ENCODE results near the gene CNN2.

CNN2 gene

DNA sequence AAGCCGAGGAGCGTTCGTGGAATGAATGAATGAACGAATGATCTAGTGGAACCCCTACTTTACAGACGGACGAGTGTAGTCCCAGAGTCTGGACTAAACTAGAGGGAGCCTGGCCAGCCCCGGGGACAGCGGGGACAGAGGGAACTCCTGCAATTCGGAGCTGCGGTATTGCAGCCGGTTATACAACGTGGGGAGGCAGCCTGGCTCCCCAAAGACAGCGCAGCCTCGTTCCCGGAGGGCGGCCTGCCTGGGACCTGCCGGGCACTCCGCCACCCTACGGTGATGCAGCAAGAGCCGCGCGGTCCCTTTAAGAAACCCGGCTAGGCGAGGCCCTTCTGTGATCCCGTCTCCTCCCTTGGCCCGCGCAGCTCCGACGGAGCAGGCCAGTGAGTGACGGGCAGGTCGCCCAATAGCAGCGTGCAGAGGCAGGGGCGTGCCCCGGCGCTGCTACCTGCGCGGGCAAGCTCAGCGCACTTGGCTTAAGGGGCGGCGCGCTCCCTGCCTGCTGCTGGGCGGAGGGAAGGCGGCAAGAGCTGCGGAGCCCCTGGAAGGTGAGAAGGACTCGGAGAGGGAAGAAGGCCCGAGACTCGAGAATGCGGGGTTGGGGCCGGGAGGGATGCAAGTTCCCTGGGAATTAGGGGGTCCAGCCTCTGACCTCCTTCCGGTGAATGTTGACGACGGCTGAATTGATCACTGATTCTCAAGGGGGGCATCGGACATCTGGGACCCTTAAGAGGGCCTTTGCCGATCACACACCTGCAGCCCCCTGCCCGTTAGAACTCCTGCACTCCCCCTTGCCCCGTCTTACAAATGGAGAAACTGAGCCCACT, 13.5 kb downstream of the CNN2 start, which contains the start of gene ABCA7:
TSS of gene ABCA7 (plus strand) at position 462 of the 830 bp plus-strand sequence. CDS start 1,255 bp downstream, outside the sequence.
- H3K4me2 ChIP-seq (ENCODE audit: low read length, poor library complexity, severe bottlenecking) = peak within 1 kb of the TSS; percentile 88
- peaks cover 6% of the 10 kb centered on the region for H3K79me1 ChIP-seq (replicated peaks; ENCODE audit: low read length, poor library complexity, severe bottlenecking)
- peak within 1 kb of the TSS; percentile 55 to 86 for H3K4me3 ChIP-seq (ENCODE audit: insufficient read depth in 1 of 2, low read depth in 1 of 2, low read length in 2 of 2)
- peak within 1 kb of the TSS in 1 of 2 experiments; percentile 49 for H2BK12ac ChIP-seq (ENCODE audit: low read length in 2 of 2)
- no peak within 1 kb of the TSS for H2AFZ ChIP-seq (ENCODE audit: low read depth, low read length)
- no peaks in the 10 kb centered on the region for H3K27me3 ChIP-seq (ENCODE audit: control insufficient read depth in 1 of 2, insufficient read depth in 1 of 2, low read length in 2 of 2)
- peaks cover 26 to 70% of the 10 kb centered on the region in 2 experiments for H3K36me3 ChIP-seq (ENCODE audit: control insufficient read depth in 1 of 2, insufficient read depth in 2 of 2, low read depth in 1 of 2, low read length in 2 of 2)
- peak within 1 kb of the TSS in 1 of 2 experiments; percentile 49 for H3K23ac ChIP-seq (ENCODE audit: low read length in 2 of 2)
- WGBS = 5% methylated on average over 51 of the region's 56 CpGs
- H3K14ac ChIP-seq (ENCODE audit: low read length in 2 of 2) = no peak within 1 kb of the TSS
- peak; percentile 96 for DNase-seq
- peak within 1 kb of the TSS; percentile 74 for H2BK15ac ChIP-seq (ENCODE audit: low read depth, poor library complexity, severe bottlenecking)
- no peaks in the 10 kb centered on the region for H3K9me3 ChIP-seq (ENCODE audit: control insufficient read depth, low read length)
- H4K91ac ChIP-seq (ENCODE audit: low read length) = no peak within 1 kb of the TSS
- H3K4me1 ChIP-seq (ENCODE audit: control insufficient read depth, insufficient read depth, low read depth, low read length) = peaks cover 44% of the 10 kb centered on the region
- peak within 1 kb of the TSS; percentile 31 for H2AK5ac ChIP-seq (ENCODE audit: low read length, severe bottlenecking)
- peak within 1 kb of the TSS; percentile 66 for H4K8ac ChIP-seq (ENCODE audit: low read length)
- peak within 1 kb of the TSS in 1 of 2 experiments; percentile 34 for H3K18ac ChIP-seq (ENCODE audit: low read depth in 1 of 2, low read length in 2 of 2)
- peak within 1 kb of the TSS in 1 of 2 experiments; percentile 62 for H3K4ac ChIP-seq (ENCODE audit: low read depth in 1 of 2, low read length in 2 of 2)
- no peak within 1 kb of the TSS for H2BK120ac ChIP-seq (ENCODE audit: low read depth, low read length)
- H3K9ac ChIP-seq (ENCODE audit: low read length) = peak within 1 kb of the TSS; percentile 80
- H2BK5ac ChIP-seq (ENCODE audit: low read depth, low read length, poor library complexity, severe bottlenecking) = no peak within 1 kb of the TSS
- peak within 1 kb of the TSS; percentile 68 for H3K27ac ChIP-seq (ENCODE audit: low read length, poor library complexity, severe bottlenecking)

DNA sequence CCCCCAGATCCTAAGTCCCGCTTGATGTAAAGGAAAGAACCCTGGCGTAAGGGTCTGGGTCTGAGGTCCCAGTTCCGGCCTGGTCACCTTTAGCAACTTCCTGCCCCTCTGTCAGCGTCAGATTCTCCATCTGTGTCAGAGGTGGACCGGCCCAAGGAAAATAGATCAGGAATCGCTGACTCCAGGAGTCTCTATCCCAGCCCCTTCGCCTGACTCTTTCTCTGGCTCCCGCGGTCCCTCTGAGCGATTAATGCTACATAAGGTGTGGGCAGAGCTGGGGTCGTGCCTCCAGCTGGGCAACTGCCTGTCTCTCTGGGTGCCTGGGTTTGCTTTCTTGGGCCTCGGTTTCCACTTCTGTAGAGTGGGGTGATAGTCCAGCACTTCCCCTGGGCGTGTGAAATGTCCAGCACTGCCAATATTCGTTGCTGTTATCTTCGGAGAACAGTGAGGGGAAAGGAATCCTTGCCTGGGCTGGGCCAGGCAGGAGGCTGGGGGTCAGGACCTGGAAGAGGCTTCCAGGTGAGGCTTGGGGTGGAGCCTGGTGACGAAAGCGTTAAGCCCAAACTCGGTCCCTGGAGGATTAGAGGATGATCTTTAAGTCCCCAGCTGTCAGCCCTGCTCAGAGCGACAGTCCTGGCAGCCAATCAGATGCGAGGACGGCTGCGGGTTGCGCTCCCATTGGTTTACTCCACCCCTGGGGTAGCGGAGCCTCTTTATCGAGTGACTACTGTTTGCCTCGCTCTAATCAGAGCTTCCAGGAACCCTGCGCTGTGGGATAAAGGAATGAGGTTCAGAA, 14.3 kb downstream of the CNN2 start:
- Histone ChIP-seq H2BK15ac (ENCODE audit: low read depth, poor library complexity, severe bottlenecking) (no peak overlapping the region), H3K14ac (ENCODE audit: low read length in 2 of 2) (peak overlapping the region in 1 of 2 experiments; percentile 56), H4K8ac (ENCODE audit: low read length) (peak overlapping the region; percentile 66), H3K9ac (ENCODE audit: low read length) (peak overlapping the region; percentile 80), H4K91ac (ENCODE audit: low read length) (no peak overlapping the region), H3K27me3 (ENCODE audit: control insufficient read depth in 1 of 2, insufficient read depth in 1 of 2, low read length in 2 of 2) (no peaks in the 10 kb centered on the region), H3K23ac (ENCODE audit: low read length in 2 of 2) (peak overlapping the region in 1 of 2 experiments; percentile 49), H3K18ac (ENCODE audit: low read depth in 1 of 2, low read length in 2 of 2) (peak overlapping the region in 1 of 2 experiments; percentile 34), H2BK5ac (ENCODE audit: low read depth, low read length, poor library complexity, severe bottlenecking) (no peak overlapping the region), H2AFZ (ENCODE audit: low read depth, low read length) (peak overlapping the region; percentile 80), H3K36me3 (ENCODE audit: control insufficient read depth in 1 of 2, insufficient read depth in 2 of 2, low read depth in 1 of 2, low read length in 2 of 2) (peaks cover 24 to 67% of the 10 kb centered on the region in 2 experiments), H3K4me1 (ENCODE audit: control insufficient read depth, insufficient read depth, low read depth, low read length) (peaks cover 40% of the 10 kb centered on the region), H2BK12ac (ENCODE audit: low read length in 2 of 2) (peak overlapping the region; percentile 18 to 42), H2AK5ac (ENCODE audit: low read length, severe bottlenecking) (no peak overlapping the region), H3K4ac (ENCODE audit: low read depth in 1 of 2, low read length in 2 of 2) (no peak overlapping the region), H3K27ac (ENCODE audit: low read length, poor library complexity, severe bottlenecking) (peak overlapping the region; percentile 68), H3K4me3 (ENCODE audit: insufficient read depth in 1 of 2, low read depth in 1 of 2, low read length in 2 of 2) (peak overlapping the region; percentile 55 to 86), H3K9me3 (ENCODE audit: control insufficient read depth, low read length) (no peaks in the 10 kb centered on the region), H2BK120ac (ENCODE audit: low read depth, low read length) (no peak overlapping the region), H3K79me1 (replicated peaks; ENCODE audit: low read length, poor library complexity, severe bottlenecking) (peaks cover 6% of the 10 kb centered on the region), H3K4me2 (ENCODE audit: low read length, poor library complexity, severe bottlenecking) (peak overlapping the region; percentile 88)
- WGBS = 7% methylated on average over 27 of the region's 27 CpGs
- peak; percentile 95 for DNase-seq

DNA sequence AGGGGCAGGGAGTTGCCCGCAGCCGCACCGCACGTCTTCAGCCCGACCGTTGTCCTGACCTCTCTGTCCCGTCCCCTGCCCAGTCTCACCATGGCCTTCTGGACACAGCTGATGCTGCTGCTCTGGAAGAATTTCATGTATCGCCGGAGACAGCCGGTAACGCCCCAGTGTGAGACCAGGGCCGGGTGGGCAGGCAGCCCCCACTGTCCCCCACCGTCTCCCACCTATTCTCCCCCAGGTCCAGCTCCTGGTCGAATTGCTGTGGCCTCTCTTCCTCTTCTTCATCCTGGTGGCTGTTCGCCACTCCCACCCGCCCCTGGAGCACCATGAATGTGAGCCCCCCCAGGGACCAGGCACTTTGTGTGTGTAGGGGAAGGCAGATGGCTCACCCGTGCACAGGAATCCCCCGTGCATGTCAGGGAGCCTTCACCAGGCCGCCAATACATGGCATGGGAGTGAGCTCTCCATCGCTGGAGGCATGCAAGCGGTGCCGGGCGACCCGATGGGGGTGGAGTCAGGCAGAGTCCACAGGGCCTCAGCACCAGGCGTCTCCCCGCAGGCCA, 14.9 kb downstream of the CNN2 start:
- H3K36me3 ChIP-seq (ENCODE audit: control insufficient read depth in 1 of 2, insufficient read depth in 2 of 2, low read depth in 1 of 2, low read length in 2 of 2) = peaks cover 19 to 66% of the 10 kb centered on the region in 2 experiments
- peaks cover 3% of the 10 kb centered on the region for H3K79me1 ChIP-seq (replicated peaks; ENCODE audit: low read length, poor library complexity, severe bottlenecking)
- H2BK120ac ChIP-seq (ENCODE audit: low read depth, low read length) = no peak overlapping the region
- H3K14ac ChIP-seq (ENCODE audit: low read length in 2 of 2) = peak overlapping the region in 1 of 2 experiments; percentile 56
- 62% methylated on average over 26 of the region's 26 CpGs for WGBS
- H4K8ac ChIP-seq (ENCODE audit: low read length) = no peak overlapping the region
- H2AFZ ChIP-seq (ENCODE audit: low read depth, low read length) = peak overlapping the region; percentile 80
- peak overlapping the region; percentile 88 for H3K4me2 ChIP-seq (ENCODE audit: low read length, poor library complexity, severe bottlenecking)
- H2BK5ac ChIP-seq (ENCODE audit: low read depth, low read length, poor library complexity, severe bottlenecking) = no peak overlapping the region
- H3K23ac ChIP-seq (ENCODE audit: low read length in 2 of 2) = no peak overlapping the region
- peak overlapping the region; percentile 38 to 86 for H3K4me3 ChIP-seq (ENCODE audit: insufficient read depth in 1 of 2, low read depth in 1 of 2, low read length in 2 of 2)
- H2BK12ac ChIP-seq (ENCODE audit: low read length in 2 of 2) = peak overlapping the region; percentile 15 to 18
- H3K27ac ChIP-seq (ENCODE audit: low read length, poor library complexity, severe bottlenecking) = no peak overlapping the region
- no peak overlapping the region for H2AK5ac ChIP-seq (ENCODE audit: low read length, severe bottlenecking)
- peak overlapping the region in 1 of 2 experiments; percentile 22 for H3K18ac ChIP-seq (ENCODE audit: low read depth in 1 of 2, low read length in 2 of 2)
- no peak overlapping the region for H4K91ac ChIP-seq (ENCODE audit: low read length)
- peak overlapping the region in 1 of 2 experiments; percentile 13 for H3K4ac ChIP-seq (ENCODE audit: low read depth in 1 of 2, low read length in 2 of 2)
- H3K4me1 ChIP-seq (ENCODE audit: control insufficient read depth, insufficient read depth, low read depth, low read length) = peaks cover 37% of the 10 kb centered on the region
- H2BK15ac ChIP-seq (ENCODE audit: low read depth, poor library complexity, severe bottlenecking) = no peak overlapping the region
- H3K9ac ChIP-seq (ENCODE audit: low read length) = peak overlapping the region; percentile 51
- no peak for DNase-seq
- no peaks in the 10 kb centered on the region for H3K27me3 ChIP-seq (ENCODE audit: control insufficient read depth in 1 of 2, insufficient read depth in 1 of 2, low read length in 2 of 2)
- H3K9me3 ChIP-seq (ENCODE audit: control insufficient read depth, low read length) = no peaks in the 10 kb centered on the region

Measured in mesenchymal stem cell (in vitro differentiated cells and primary cell).